Fibroblast of lung (primary cell): Measurements from ENCODE around the gene POLR2J3.
"Not testable (repeated sequence)": the region's sequence is repeated elsewhere in the genome, so short reads cannot be mapped to it uniquely, and the experiment has no call there.

Source experiments
- EZH2 ChIP-seq: IDR thresholded peaks from 2 replicates; pipeline ENCODE4 v1.5.1; 2012; ENCODE audit warnings: low read length, control low read depth, mild to moderate bottlenecking; ENCODE audit errors: missing control alignments
- TF ChIP-seq, protein P1 (sequence below), 2 donors: IDR thresholded peaks in 1 of 2; conservative IDR thresholded peaks in 1 of 2; 1 replicate in 1 of 2; 2 replicates in 1 of 2; pipeline ENCODE4 v1.5.1; 2011 to 2012; ENCODE audit warnings: low read length in 2 of 2, control low read depth in 1 of 2, inconsistent platforms in 1 of 2, low read depth in 1 of 2, mild to moderate bottlenecking in 1 of 2

- TF ChIP-seq, protein P1, sequence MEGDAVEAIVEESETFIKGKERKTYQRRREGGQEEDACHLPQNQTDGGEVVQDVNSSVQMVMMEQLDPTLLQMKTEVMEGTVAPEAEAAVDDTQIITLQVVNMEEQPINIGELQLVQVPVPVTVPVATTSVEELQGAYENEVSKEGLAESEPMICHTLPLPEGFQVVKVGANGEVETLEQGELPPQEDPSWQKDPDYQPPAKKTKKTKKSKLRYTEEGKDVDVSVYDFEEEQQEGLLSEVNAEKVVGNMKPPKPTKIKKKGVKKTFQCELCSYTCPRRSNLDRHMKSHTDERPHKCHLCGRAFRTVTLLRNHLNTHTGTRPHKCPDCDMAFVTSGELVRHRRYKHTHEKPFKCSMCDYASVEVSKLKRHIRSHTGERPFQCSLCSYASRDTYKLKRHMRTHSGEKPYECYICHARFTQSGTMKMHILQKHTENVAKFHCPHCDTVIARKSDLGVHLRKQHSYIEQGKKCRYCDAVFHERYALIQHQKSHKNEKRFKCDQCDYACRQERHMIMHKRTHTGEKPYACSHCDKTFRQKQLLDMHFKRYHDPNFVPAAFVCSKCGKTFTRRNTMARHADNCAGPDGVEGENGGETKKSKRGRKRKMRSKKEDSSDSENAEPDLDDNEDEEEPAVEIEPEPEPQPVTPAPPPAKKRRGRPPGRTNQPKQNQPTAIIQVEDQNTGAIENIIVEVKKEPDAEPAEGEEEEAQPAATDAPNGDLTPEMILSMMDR (conservative IDR thresholded peaks at IDR 0.05 in 1 of 2, IDR thresholded peaks at IDR 0.05 in 1 of 2; ENCODE audit: low read depth in 1 of 2, low read length in 2 of 2) = peak; percentile 6 to 42
- not testable (repeated sequence) for TF ChIP-seq EZH2
Measured at GRCh38 chr7:102572261-102573239, at the start of gene POLR2J3.
